Mucosa of rectum (tissue), 2 donors: ENCODE results near the gene IRS1.
A peak's percentile ranks its signal among the peaks of the same experiment; 100 is the strongest.

ENCODE experiments used
- H3K27ac ChIP-seq, 2 donors: one replicate each; pipeline ENCODE4 v1.7.0; 2013; ENCODE audit warnings: inconsistent platforms in 2 of 2, low read depth in 2 of 2, low read length in 2 of 2
- H3K27me3 ChIP-seq, 2 donors: one replicate each; pipeline ENCODE4 v1.7.0; 2013; ENCODE audit warnings: low read length in 2 of 2; ENCODE audit not compliant: control insufficient read depth in 2 of 2, insufficient read depth in 2 of 2
- H3K36me3 ChIP-seq, 2 donors: one replicate each; pipeline ENCODE4 v1.7.0; 2013; ENCODE audit warnings: low read length in 2 of 2; ENCODE audit not compliant: control insufficient read depth in 2 of 2, insufficient read depth in 2 of 2
- H3K4me1 ChIP-seq, 2 donors: one replicate each; pipeline ENCODE4 v1.7.0; 2013; ENCODE audit warnings: low read length in 2 of 2, mild to moderate bottlenecking in 1 of 2; ENCODE audit not compliant: control insufficient read depth in 2 of 2, insufficient read depth in 2 of 2
- H3K4me3 ChIP-seq, 2 donors: one replicate each; pipeline ENCODE4 v1.7.0; 2013; ENCODE audit warnings: low read length in 2 of 2
- H3K9ac ChIP-seq, 2 donors: one replicate each; pipeline ENCODE4 v1.7.0; 2013; ENCODE audit warnings: low read length in 2 of 2, low read depth in 1 of 2, mild to moderate bottlenecking in 1 of 2
- H3K9me3 ChIP-seq, 2 donors: one replicate each; pipeline ENCODE4 v1.7.0; 2013; ENCODE audit warnings: low read length in 2 of 2; ENCODE audit not compliant: control insufficient read depth in 2 of 2
- donor health status: healthy.
- donor health status: Normal muscosa, but diverticular disease.

IRS1 gene

GRCh38 chr2:226732478-226733188, 67.0 kb downstream of the IRS1 start:
- Histone ChIP-seq H3K36me3 (no peaks in the 10 kb centered on the region), H3K4me3 (no peak overlapping the region), H3K27ac (no peak overlapping the region), H3K9me3 (no peaks in the 10 kb centered on the region), H3K4me1 (no peaks in the 10 kb centered on the region), H3K27me3 (no peaks in the 10 kb centered on the region), H3K9ac (no peak overlapping the region)

- Histone ChIP-seq H3K27me3 (no peaks in the 10 kb centered on the region), H3K4me3 (no peak overlapping the region), H3K27ac (no peak overlapping the region), H3K9me3 (no peaks in the 10 kb centered on the region), H3K36me3 (no peaks in the 10 kb centered on the region), H3K4me1 (peaks cover 0 to 8% of the 10 kb centered on the region in 2 donors), H3K9ac (no peak overlapping the region)
Measured at GRCh38 chr2:226730481-226730880, 69.1 kb downstream of the IRS1 start.

- no peak overlapping the region for H3K9ac ChIP-seq
- H3K27ac ChIP-seq = no peak overlapping the region
- peaks cover 0 to 10% of the 10 kb centered on the region in 2 donors for H3K4me1 ChIP-seq
- H3K4me3 ChIP-seq = no peak overlapping the region
- no peaks in the 10 kb centered on the region for H3K9me3 ChIP-seq
- no peaks in the 10 kb centered on the region for H3K27me3 ChIP-seq
- H3K36me3 ChIP-seq = no peaks in the 10 kb centered on the region
Measured at GRCh38 chr2:226728996-226729395, 70.6 kb downstream of the IRS1 start.

GRCh38 chr2:226727251-226727650, 72.4 kb downstream of the IRS1 start:
- H3K27me3 ChIP-seq = no peaks in the 10 kb centered on the region

GRCh38 chr2:226726546-226726945, 73.1 kb downstream of the IRS1 start:
- Histone ChIP-seq H3K27ac (no peak overlapping the region), H3K9ac (peak overlapping the region in 1 of 2 donors; percentile 8), H3K4me3 (peak overlapping the region in 1 of 2 donors; percentile 51)

More at GRCh38 chr2:226727251-226727650, 72.4 kb downstream of the IRS1 start:
- H3K36me3 ChIP-seq = no peaks in the 10 kb centered on the region
- no peak overlapping the region for H3K4me3 ChIP-seq
- no peak overlapping the region for H3K9ac ChIP-seq
- H3K9me3 ChIP-seq = no peaks in the 10 kb centered on the region
- no peak overlapping the region for H3K27ac ChIP-seq
- H3K4me1 ChIP-seq = peaks cover 0 to 10% of the 10 kb centered on the region in 2 donors

GRCh38 chr2:226725126-226725860, 74.3 kb downstream of the IRS1 start:
- Histone ChIP-seq H3K9ac (no peak overlapping the region), H3K27ac (peak overlapping the region in 1 of 2 donors; percentile 57)

More at GRCh38 chr2:226726546-226726945, 73.1 kb downstream of the IRS1 start:
- H3K36me3 ChIP-seq = no peaks in the 10 kb centered on the region
- no peaks in the 10 kb centered on the region for H3K27me3 ChIP-seq
- peaks cover 0 to 10% of the 10 kb centered on the region in 2 donors for H3K4me1 ChIP-seq
- no peaks in the 10 kb centered on the region for H3K9me3 ChIP-seq

GRCh38 chr2:226721541-226721940, 78.1 kb downstream of the IRS1 start:
- H3K4me1 ChIP-seq = peaks cover 0 to 10% of the 10 kb centered on the region in 2 donors
- H3K27me3 ChIP-seq = no peaks in the 10 kb centered on the region
- no peak overlapping the region for H3K4me3 ChIP-seq
- no peak overlapping the region for H3K9ac ChIP-seq
- H3K36me3 ChIP-seq = no peaks in the 10 kb centered on the region
- H3K27ac ChIP-seq = no peak overlapping the region
- no peaks in the 10 kb centered on the region for H3K9me3 ChIP-seq

More at GRCh38 chr2:226725126-226725860, 74.3 kb downstream of the IRS1 start:
- Histone ChIP-seq H3K9me3 (no peaks in the 10 kb centered on the region), H3K4me3 (no peak overlapping the region), H3K27me3 (no peaks in the 10 kb centered on the region), H3K36me3 (no peaks in the 10 kb centered on the region), H3K4me1 (peaks cover 0 to 10% of the 10 kb centered on the region in 2 donors)

- Histone ChIP-seq H3K27ac (no peak overlapping the region), H3K9me3 (no peaks in the 10 kb centered on the region), H3K36me3 (no peaks in the 10 kb centered on the region), H3K4me3 (no peak overlapping the region), H3K27me3 (no peaks in the 10 kb centered on the region), H3K4me1 (peaks cover 0 to 7% of the 10 kb centered on the region in 2 donors), H3K9ac (no peak overlapping the region)
Measured at GRCh38 chr2:226720948-226721347, 78.7 kb downstream of the IRS1 start.

GRCh38 chr2:226717719-226718118, 81.9 kb downstream of the IRS1 start:
- Histone ChIP-seq H3K27ac (no peak overlapping the region), H3K27me3 (no peaks in the 10 kb centered on the region), H3K9ac (no peak overlapping the region), H3K4me3 (no peak overlapping the region), H3K9me3 (no peaks in the 10 kb centered on the region), H3K36me3 (no peaks in the 10 kb centered on the region), H3K4me1 (no peaks in the 10 kb centered on the region)

- H3K9me3 ChIP-seq = no peaks in the 10 kb centered on the region
- H3K27me3 ChIP-seq = no peaks in the 10 kb centered on the region
- H3K4me1 ChIP-seq = no peaks in the 10 kb centered on the region
- H3K4me3 ChIP-seq = no peak overlapping the region
- no peaks in the 10 kb centered on the region for H3K36me3 ChIP-seq
- H3K27ac ChIP-seq = no peak overlapping the region
- no peak overlapping the region for H3K9ac ChIP-seq
Measured at GRCh38 chr2:226716126-226716525, 83.5 kb downstream of the IRS1 start.
